Tongue (tissue), 2 donors: Measurements from ENCODE around the gene GALNT18. TPM values are rescaled to one million over a fixed set of nuclear protein-coding genes. Genes with fewer than 3 reads are reported as not detected.

Source experiments
- DNase-seq: peaks from one replicate; pipeline ENCODE4 v3.0.0-alpha.2; 2015
- total RNA-seq: library from RNA; depleted of rRNA; stranded (reverse); fragments of >200 nt; gene quantifications from one replicate; pipeline ENCODE4 v1.2.3, GENCODE V29; 2014

The GALNT18 gene
- total RNA-seq, result 35.3 TPM

- DNase-seq, result peak; percentile 97
These were observed at the start of gene GALNT18 for GRCh38 chr11:11621573-11622339. GALNT18 (minus strand) TSS chr11:11622005.

GRCh38 chr11:11670574-11670973 lies 48.8 kb upstream of the GALNT18 start:
- no peak for DNase-seq

GRCh38 chr11:11669233-11669846 lies 47.5 kb upstream of the GALNT18 start:
- DNase-seq, result no peak

- no peak for DNase-seq
These were observed 47.0 kb upstream of the GALNT18 start for GRCh38 chr11:11668781-11669180.

- no peak for DNase-seq
These were observed 46.5 kb upstream of the GALNT18 start for GRCh38 chr11:11668274-11668673.

- no peak for DNase-seq
These were observed 45.3 kb upstream of the GALNT18 start for GRCh38 chr11:11667056-11667455.

- DNase-seq, result no peak
These were observed 43.6 kb upstream of the GALNT18 start for GRCh38 chr11:11665407-11665806.

GRCh38 chr11:11663907-11664306 lies 42.1 kb upstream of the GALNT18 start:
- DNase-seq, result no peak

GRCh38 chr11:11662578-11662977 lies 40.8 kb upstream of the GALNT18 start:
- no peak for DNase-seq

- peak; percentile 73 for DNase-seq
These were observed 39.7 kb upstream of the GALNT18 start for GRCh38 chr11:11661326-11662040.

- DNase-seq, result no peak
These were observed 38.5 kb upstream of the GALNT18 start for GRCh38 chr11:11660363-11660740.

GRCh38 chr11:11659567-11660362 lies 38.0 kb upstream of the GALNT18 start:
- no peak for DNase-seq

GRCh38 chr11:11657218-11657955 lies 35.6 kb upstream of the GALNT18 start:
- no peak for DNase-seq

- DNase-seq, result no peak
These were observed 19.8 kb upstream of the GALNT18 start for GRCh38 chr11:11641581-11641980.

- no peak for DNase-seq
These were observed 19.2 kb upstream of the GALNT18 start for GRCh38 chr11:11640996-11641395.

GRCh38 chr11:11640152-11640551 lies 18.3 kb upstream of the GALNT18 start:
- DNase-seq, result no peak

GRCh38 chr11:11636671-11637070 lies 14.9 kb upstream of the GALNT18 start:
- no peak for DNase-seq

GRCh38 chr11:11635443-11635842 lies 13.6 kb upstream of the GALNT18 start:
- no peak for DNase-seq

- DNase-seq, result no peak
These were observed 7.6 kb upstream of the GALNT18 start for GRCh38 chr11:11629368-11629767.

GRCh38 chr11:11628651-11629050 lies 6.8 kb upstream of the GALNT18 start:
- DNase-seq, result no peak

- no peak for DNase-seq
These were observed 4.3 kb upstream of the GALNT18 start for GRCh38 chr11:11626128-11626527.

- no peak for DNase-seq
These were observed 3.1 kb upstream of the GALNT18 start for GRCh38 chr11:11624926-11625325.
